AG09319 (cell line): ENCODE results near the gene MSX2.

Experiments
- DNase-seq: peaks from one replicate; pipeline ENCODE4 v3.0.0-alpha.2; 2010; ENCODE audit warnings: low read depth; ENCODE audit errors: extremely low read depth
- TF ChIP-seq, protein P1 (sequence below): IDR thresholded peaks from 2 replicates; pipeline ENCODE4 v1.5.1; 2011; ENCODE audit warnings: low read depth, mild to moderate bottlenecking, inconsistent platforms, low read length, moderate library complexity

Gene MSX2

DNA sequence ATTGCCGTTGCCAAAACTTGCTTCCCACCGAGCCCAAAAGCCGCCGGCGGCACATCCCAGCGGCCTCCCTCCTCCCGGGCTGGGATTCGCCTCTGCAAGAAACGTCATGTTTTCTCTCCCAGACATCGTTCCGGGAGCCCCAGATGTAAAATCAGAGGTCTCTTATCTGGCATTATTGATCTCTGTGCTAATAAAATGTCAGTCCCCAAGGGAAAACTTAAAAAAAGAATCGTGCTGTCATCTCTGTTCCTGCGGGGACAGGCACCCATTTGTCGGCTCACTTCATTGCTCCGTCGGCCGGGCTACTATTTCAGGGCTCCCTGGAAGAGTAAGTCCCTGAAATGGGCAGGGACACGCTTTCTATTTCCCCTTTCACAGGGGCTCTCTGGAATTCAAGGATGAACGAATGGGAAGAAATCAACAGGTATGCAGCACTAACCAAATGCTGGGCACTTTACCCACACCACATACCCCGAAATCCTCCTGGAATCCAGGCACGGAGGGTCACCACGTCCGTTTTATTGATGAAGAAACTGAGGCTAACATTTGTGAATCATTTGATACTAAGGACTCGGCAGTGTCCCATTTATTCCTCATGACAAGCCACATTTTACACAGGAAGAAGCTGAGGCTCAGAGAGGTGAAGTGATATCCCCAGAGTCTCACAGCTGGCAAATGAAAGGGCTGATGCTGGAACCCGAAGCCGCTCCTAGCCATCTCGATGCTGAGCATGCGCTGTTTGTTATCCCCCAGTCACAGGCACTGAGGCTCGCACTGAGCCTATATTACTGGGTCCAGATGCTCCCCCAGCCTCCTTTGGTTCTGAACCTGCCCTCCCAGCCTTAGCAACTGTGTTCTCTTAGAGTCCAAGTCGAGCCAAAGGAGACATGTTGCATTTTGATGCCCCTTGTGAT is 35.7 kb upstream of the MSX2 start:
- no peak for DNase-seq

GRCh38 chr5:174690271-174690670 is 34.1 kb upstream of the MSX2 start:
- DNase-seq: no peak
- TF ChIP-seq, protein P1, sequence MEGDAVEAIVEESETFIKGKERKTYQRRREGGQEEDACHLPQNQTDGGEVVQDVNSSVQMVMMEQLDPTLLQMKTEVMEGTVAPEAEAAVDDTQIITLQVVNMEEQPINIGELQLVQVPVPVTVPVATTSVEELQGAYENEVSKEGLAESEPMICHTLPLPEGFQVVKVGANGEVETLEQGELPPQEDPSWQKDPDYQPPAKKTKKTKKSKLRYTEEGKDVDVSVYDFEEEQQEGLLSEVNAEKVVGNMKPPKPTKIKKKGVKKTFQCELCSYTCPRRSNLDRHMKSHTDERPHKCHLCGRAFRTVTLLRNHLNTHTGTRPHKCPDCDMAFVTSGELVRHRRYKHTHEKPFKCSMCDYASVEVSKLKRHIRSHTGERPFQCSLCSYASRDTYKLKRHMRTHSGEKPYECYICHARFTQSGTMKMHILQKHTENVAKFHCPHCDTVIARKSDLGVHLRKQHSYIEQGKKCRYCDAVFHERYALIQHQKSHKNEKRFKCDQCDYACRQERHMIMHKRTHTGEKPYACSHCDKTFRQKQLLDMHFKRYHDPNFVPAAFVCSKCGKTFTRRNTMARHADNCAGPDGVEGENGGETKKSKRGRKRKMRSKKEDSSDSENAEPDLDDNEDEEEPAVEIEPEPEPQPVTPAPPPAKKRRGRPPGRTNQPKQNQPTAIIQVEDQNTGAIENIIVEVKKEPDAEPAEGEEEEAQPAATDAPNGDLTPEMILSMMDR: no peak

More for the DNA sequence above, 35.7 kb upstream of the MSX2 start:
- TF ChIP-seq, protein P1: no peak

DNA sequence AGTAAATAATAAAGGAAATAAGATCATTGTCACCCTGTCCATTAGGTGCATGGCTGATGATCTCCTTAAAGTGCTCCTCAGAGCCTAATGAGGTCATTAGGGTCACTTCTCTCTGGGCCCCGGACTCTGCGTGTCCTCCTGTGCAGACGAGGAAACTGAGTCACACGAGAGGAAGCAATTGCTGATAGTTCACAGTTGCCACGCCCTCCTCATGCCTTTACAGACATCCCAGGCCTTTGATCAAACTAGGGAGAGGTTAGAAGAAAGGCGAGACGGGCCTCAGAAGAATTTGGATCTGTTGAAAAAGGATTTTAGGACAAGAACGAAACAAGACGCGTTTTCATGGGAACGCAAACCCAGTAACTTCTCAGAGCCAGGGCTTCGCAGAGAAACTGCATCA is 32.0 kb upstream of the MSX2 start:
- TF ChIP-seq, protein P1: no peak
- no peak for DNase-seq

DNA sequence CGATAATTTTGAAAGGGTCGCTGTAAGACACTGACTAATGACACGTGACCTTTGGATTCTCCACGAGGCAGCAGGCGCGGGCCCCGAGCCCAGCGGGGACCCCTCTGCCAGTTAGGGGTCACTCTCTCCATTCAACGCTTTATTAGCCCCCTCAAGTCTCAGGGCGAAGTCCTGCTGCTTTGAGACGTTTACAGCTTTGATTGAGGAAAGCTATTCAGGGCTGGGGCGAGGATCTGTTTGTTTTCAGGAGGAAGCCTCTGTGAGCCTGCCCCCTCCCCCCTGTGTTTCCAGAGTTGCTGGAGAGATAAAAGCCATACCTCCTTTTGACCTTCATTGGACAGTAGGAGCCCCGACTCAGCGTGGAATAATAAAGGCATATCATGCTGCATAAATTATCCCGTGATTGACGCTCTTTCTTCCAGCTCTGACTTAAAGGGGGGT is 31.4 kb upstream of the MSX2 start:
- DNase-seq: no peak
- TF ChIP-seq, protein P1: no peak

DNA sequence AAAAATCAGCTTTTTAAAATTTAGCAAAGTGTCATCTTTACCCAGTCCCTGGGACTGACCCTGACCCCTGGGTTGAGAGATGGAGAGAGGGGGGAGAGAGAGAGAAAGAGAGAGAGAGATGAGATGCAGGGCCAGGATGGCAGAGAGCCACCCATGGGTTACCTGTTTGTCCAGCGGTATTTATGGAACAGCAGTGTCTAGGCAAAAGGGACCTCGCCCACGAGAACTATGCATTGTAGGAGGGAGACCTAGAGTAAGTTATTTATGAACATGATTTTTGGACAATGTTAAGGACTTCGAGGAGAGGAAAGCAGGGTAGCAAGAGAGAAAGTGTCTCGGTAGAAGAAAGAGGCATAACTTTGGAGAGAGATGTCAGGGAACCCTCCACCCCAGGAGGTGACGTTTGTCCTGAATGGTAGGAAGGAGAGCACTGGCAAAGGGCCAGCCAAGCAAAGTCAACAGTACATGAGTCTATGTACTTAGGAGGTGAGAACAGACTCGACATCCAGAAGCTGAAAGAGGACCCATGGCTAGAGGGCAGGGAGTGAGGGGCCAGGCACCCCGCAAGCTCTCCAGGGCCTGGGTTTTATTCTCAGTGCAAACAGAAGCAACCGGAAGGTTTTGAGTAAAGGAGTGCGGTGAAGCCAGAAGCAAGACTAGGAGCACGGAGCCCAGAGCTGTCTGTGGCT is 30.5 kb upstream of the MSX2 start:
- no peak for DNase-seq
- TF ChIP-seq, protein P1: no peak

GRCh38 chr5:174694611-174695010 is 29.8 kb upstream of the MSX2 start:
- TF ChIP-seq, protein P1: no peak

GRCh38 chr5:174698156-174698555 is 26.2 kb upstream of the MSX2 start:
- TF ChIP-seq, protein P1: no peak
- DNase-seq: no peak

More at GRCh38 chr5:174694611-174695010, 29.8 kb upstream of the MSX2 start:
- no peak for DNase-seq
